ENCODE data around the gene SNPH.

DNA sequence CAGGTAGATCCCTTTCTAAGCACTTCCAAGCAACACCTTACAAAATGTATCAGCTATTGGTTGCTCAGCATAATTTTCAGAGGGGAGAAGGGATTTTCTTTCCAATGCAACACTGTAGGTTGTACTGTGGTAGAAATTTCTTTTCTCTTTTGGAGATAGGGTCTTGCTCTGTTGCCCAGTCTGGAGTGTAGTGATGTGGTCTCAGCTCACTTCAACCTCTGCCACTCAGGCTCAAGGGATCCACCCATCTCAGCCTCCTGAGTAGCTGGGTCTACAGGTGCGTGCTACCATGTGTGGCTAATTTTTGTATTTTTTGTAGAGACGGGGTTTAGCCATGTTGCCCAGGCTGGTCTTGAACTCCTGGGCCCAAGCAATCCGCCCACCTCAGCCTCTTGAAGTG is 24.0 kb upstream of the SNPH start:
- no peak for TF ChIP-seq POLR2A (IDR thresholded peaks at IDR 0.05)
- no peak for TF ChIP-seq CTCF (IDR thresholded peaks at IDR 0.05)
